ENCODE measurements around the gene ALDOA.
"Not testable (repeated sequence)": the region's sequence is repeated elsewhere in the genome, so short reads cannot be mapped to it uniquely, and the experiment has no call there.

Gene ALDOA

GRCh38 chr16:30065102-30065942 lies at the start of gene ALDOA:
Gene ALDOA, plus strand, starts transcription at chr16:30065760. Its CDS starts 1,138 bp downstream, at chr16:30066898.
- intact Hi-C loops (cut with micrococcal nuclease): loop anchor here (1.0 kb wide), 2 partner anchors 12 to 27 kb away; a partner anchor contains a TSS
- peak within 1 kb of the TSS; percentile 95 for H3K4me3 Mint-ChIP-seq
- peaks cover 68% of the 10 kb centered on the region for H3K36me3 Mint-ChIP-seq (ENCODE audit: low read depth)
- H3K9me3 Mint-ChIP-seq: no peaks in the 10 kb centered on the region
- no peaks in the 10 kb centered on the region for H3K27me3 Mint-ChIP-seq
- H3K27ac Mint-ChIP-seq: peak within 1 kb of the TSS; percentile 99
- peaks cover 51% of the 10 kb centered on the region for H3K4me1 Mint-ChIP-seq (ENCODE audit: low read depth)

GRCh38 chr16:30016555-30017276 lies 48.8 kb upstream of the ALDOA start:
- H3K9me3 Mint-ChIP-seq: no peaks in the 10 kb centered on the region
- no peaks in the 10 kb centered on the region for H3K36me3 Mint-ChIP-seq (ENCODE audit: low read depth)
- H3K27me3 Mint-ChIP-seq: peaks cover 31% of the 10 kb centered on the region
- H3K4me3 Mint-ChIP-seq: no peak overlapping the region
- intact Hi-C loops (cut with micrococcal nuclease): no loop called here
- no peak overlapping the region for H3K27ac Mint-ChIP-seq
- peaks cover 20% of the 10 kb centered on the region for H3K4me1 Mint-ChIP-seq (ENCODE audit: low read depth)

GRCh38 chr16:30017277-30017656 lies 48.3 kb upstream of the ALDOA start:
- intact Hi-C loops (cut with micrococcal nuclease): no loop called here
- Mint-ChIP-seq H3K27ac (no peak overlapping the region), H3K36me3 (ENCODE audit: low read depth) (no peaks in the 10 kb centered on the region), H3K4me3 (no peak overlapping the region), H3K4me1 (ENCODE audit: low read depth) (peaks cover 17% of the 10 kb centered on the region), H3K9me3 (no peaks in the 10 kb centered on the region), H3K27me3 (peaks cover 26% of the 10 kb centered on the region)

GRCh38 chr16:30017937-30018336 lies 47.6 kb upstream of the ALDOA start:
- H3K36me3 Mint-ChIP-seq (ENCODE audit: low read depth); intact Hi-C loops (cut with micrococcal nuclease); H3K9me3 Mint-ChIP-seq; H3K27ac Mint-ChIP-seq; H3K4me3 Mint-ChIP-seq: not testable (repeated sequence)
- peaks cover 19% of the 10 kb centered on the region for H3K27me3 Mint-ChIP-seq
- peaks cover 17% of the 10 kb centered on the region for H3K4me1 Mint-ChIP-seq (ENCODE audit: low read depth)

- Mint-ChIP-seq H3K4me1 (ENCODE audit: low read depth) (peaks cover 17% of the 10 kb centered on the region), H3K27ac (no peak overlapping the region), H3K36me3 (ENCODE audit: low read depth) (no peaks in the 10 kb centered on the region), H3K4me3 (no peak overlapping the region), H3K27me3 (peaks cover 19% of the 10 kb centered on the region), H3K9me3 (no peaks in the 10 kb centered on the region)
- intact Hi-C loops (cut with micrococcal nuclease): no loop called here
These were observed 46.8 kb upstream of the ALDOA start for GRCh38 chr16:30018731-30019158.

- H3K27ac Mint-ChIP-seq: no peak within 1 kb of the TSS
- H3K9me3 Mint-ChIP-seq: no peaks in the 10 kb centered on the region
- H3K4me3 Mint-ChIP-seq: no peak within 1 kb of the TSS
- H3K27me3 Mint-ChIP-seq: peaks cover 33% of the 10 kb centered on the region
- H3K36me3 Mint-ChIP-seq (ENCODE audit: low read depth): no peaks in the 10 kb centered on the region
- intact Hi-C loops (cut with micrococcal nuclease): no loop called here
- peaks cover 21% of the 10 kb centered on the region for H3K4me1 Mint-ChIP-seq (ENCODE audit: low read depth)
These were observed 42.7 kb upstream of the ALDOA start, which contains the start of gene C16orf92 for GRCh38 chr16:30022887-30023286. Gene C16orf92, plus strand, starts transcription at chr16:30023198. Its CDS starts 143 bp downstream, at chr16:30023341.

- H3K4me3 Mint-ChIP-seq: no peak overlapping the region
- H3K9me3 Mint-ChIP-seq: no peaks in the 10 kb centered on the region
- no peaks in the 10 kb centered on the region for H3K36me3 Mint-ChIP-seq (ENCODE audit: low read depth)
- no peak overlapping the region for H3K27ac Mint-ChIP-seq
- peaks cover 40% of the 10 kb centered on the region for H3K27me3 Mint-ChIP-seq
- H3K4me1 Mint-ChIP-seq (ENCODE audit: low read depth): peaks cover 24% of the 10 kb centered on the region
- intact Hi-C loops (cut with micrococcal nuclease): no loop called here
These were observed 42.0 kb upstream of the ALDOA start for GRCh38 chr16:30023586-30023985.

GRCh38 chr16:30024451-30024850 lies 41.1 kb upstream of the ALDOA start:
- H3K27ac Mint-ChIP-seq: no peak overlapping the region
- intact Hi-C loops (cut with micrococcal nuclease): no loop called here
- peaks cover 48% of the 10 kb centered on the region for H3K27me3 Mint-ChIP-seq
- H3K9me3 Mint-ChIP-seq: no peaks in the 10 kb centered on the region
- no peak overlapping the region for H3K4me3 Mint-ChIP-seq
- H3K4me1 Mint-ChIP-seq (ENCODE audit: low read depth): peaks cover 24% of the 10 kb centered on the region
- H3K36me3 Mint-ChIP-seq (ENCODE audit: low read depth): no peaks in the 10 kb centered on the region

GRCh38 chr16:30025156-30025555 lies 40.4 kb upstream of the ALDOA start:
- Mint-ChIP-seq H3K4me3 (no peak overlapping the region), H3K27ac (no peak overlapping the region), H3K36me3 (ENCODE audit: low read depth) (no peaks in the 10 kb centered on the region), H3K4me1 (ENCODE audit: low read depth) (peaks cover 24% of the 10 kb centered on the region), H3K9me3 (no peaks in the 10 kb centered on the region), H3K27me3 (peaks cover 55% of the 10 kb centered on the region)
- intact Hi-C loops (cut with micrococcal nuclease): no loop called here

- Mint-ChIP-seq H3K4me1 (ENCODE audit: low read depth) (peaks cover 21% of the 10 kb centered on the region), H3K4me3 (no peak overlapping the region)
- intact Hi-C loops (cut with micrococcal nuclease): no loop called here
These were observed 40.0 kb upstream of the ALDOA start for GRCh38 chr16:30025574-30025973.

GRCh38 chr16:30026449-30026848 lies 39.1 kb upstream of the ALDOA start:
- no peaks in the 10 kb centered on the region for H3K9me3 Mint-ChIP-seq
- no peak overlapping the region for H3K27ac Mint-ChIP-seq
- intact Hi-C loops (cut with micrococcal nuclease): no loop called here
- no peak overlapping the region for H3K4me3 Mint-ChIP-seq
- peaks cover 68% of the 10 kb centered on the region for H3K27me3 Mint-ChIP-seq
- no peaks in the 10 kb centered on the region for H3K36me3 Mint-ChIP-seq (ENCODE audit: low read depth)
- peaks cover 19% of the 10 kb centered on the region for H3K4me1 Mint-ChIP-seq (ENCODE audit: low read depth)

More at GRCh38 chr16:30025574-30025973, 40.0 kb upstream of the ALDOA start:
- H3K27ac Mint-ChIP-seq: no peak overlapping the region
- H3K36me3 Mint-ChIP-seq (ENCODE audit: low read depth): no peaks in the 10 kb centered on the region
- peaks cover 60% of the 10 kb centered on the region for H3K27me3 Mint-ChIP-seq
- H3K9me3 Mint-ChIP-seq: no peaks in the 10 kb centered on the region

GRCh38 chr16:30027588-30028437 lies 37.7 kb upstream of the ALDOA start:
- Mint-ChIP-seq H3K9me3 (no peaks in the 10 kb centered on the region), H3K27ac (no peak overlapping the region), H3K27me3 (peaks cover 82% of the 10 kb centered on the region), H3K4me1 (ENCODE audit: low read depth) (peaks cover 17% of the 10 kb centered on the region), H3K4me3 (no peak overlapping the region), H3K36me3 (ENCODE audit: low read depth) (no peaks in the 10 kb centered on the region)
- intact Hi-C loops (cut with micrococcal nuclease): no loop called here

- H3K27me3 Mint-ChIP-seq: peaks cover 84% of the 10 kb centered on the region
These were observed 37.0 kb upstream of the ALDOA start for GRCh38 chr16:30028438-30029076.

More at GRCh38 chr16:30028438-30029076, 37.0 kb upstream of the ALDOA start:
- intact Hi-C loops (cut with micrococcal nuclease): no loop called here
- Mint-ChIP-seq H3K4me3 (no peak overlapping the region), H3K4me1 (ENCODE audit: low read depth) (peaks cover 17% of the 10 kb centered on the region), H3K36me3 (ENCODE audit: low read depth) (no peaks in the 10 kb centered on the region), H3K27ac (no peak overlapping the region), H3K9me3 (no peaks in the 10 kb centered on the region)

Measured in dendritic cell treated with granulocyte-macrophage colony-stimulating factor and Interleukin-4, amounts not matched to agents 40 ng/mL and 50 ng/mL, for 4 days (primary cell).